ENCODE measurements around the gene ERVMER34-1.

GRCh38 chr4:52711272-52711671 is 40.0 kb downstream of the ERVMER34-1 start:
- TF ChIP-seq POLR2AphosphoS5 (IDR thresholded peaks at IDR 0.05; ENCODE audit: insufficient read depth, low read depth, low read length), result no peak
- TF ChIP-seq FOS (IDR thresholded peaks at IDR 0.05; ENCODE audit: borderline replicate concordance, insufficient read depth, low read length), result no peak
- TF ChIP-seq CTCF (IDR thresholded peaks at IDR 0.05; ENCODE audit: extremely low read depth in 1 of 2, insufficient read depth in 1 of 2, low read depth in 1 of 2, low read length in 2 of 2), result no peak
- no peak for TF ChIP-seq POLR2A (IDR thresholded peaks at IDR 0.05; ENCODE audit: low read depth, low read length)
- no peak for TF ChIP-seq MAX (IDR thresholded peaks at IDR 0.05; ENCODE audit: insufficient read depth, insufficient read length)

Measured in endothelial cell of umbilical vein (primary cell).